ENCODE data around the gene TNIK.

GRCh38 chr3:171160325-171160724 is 299.9 kb downstream of the TNIK start:
- TF ChIP-seq TAF1 (IDR thresholded peaks at IDR 0.05; ENCODE audit: borderline replicate concordance, low read depth, low read length) (no peak), POLR2A (IDR thresholded peaks at IDR 0.05; ENCODE audit: low read depth, low read length) (no peak)

Measured in GM12892 (cell line).